Neuronal stem cell (in vitro differentiated cells): ENCODE data around the gene CXCR5.

Source experiments
- DNase-seq: peaks from one replicate; pipeline ENCODE4 v3.0.0-alpha.2; 2013; ENCODE audit warnings: low spot score
- H2AFZ ChIP-seq: one replicate; pipeline ENCODE4 v1.6.1; 2013; ENCODE audit warnings: mild to moderate bottlenecking, low read length, inconsistent platforms
- H2AK5ac ChIP-seq: 2 replicates; pipeline ENCODE4 v1.6.1; 2013; ENCODE audit warnings: low read depth, mild to moderate bottlenecking, inconsistent platforms, low read length, moderate library complexity, mixed read lengths
- H2BK120ac ChIP-seq: 2 replicates; pipeline ENCODE4 v1.6.1; 2013; ENCODE audit warnings: low read depth, mild to moderate bottlenecking, inconsistent platforms, low read length, moderate library complexity, mixed read lengths
- H2BK12ac ChIP-seq: one replicate; pipeline ENCODE4 v1.6.1; 2013; ENCODE audit warnings: low read length, inconsistent platforms
- H2BK15ac ChIP-seq: 2 replicates; pipeline ENCODE4 v1.6.1; 2013; ENCODE audit warnings: mild to moderate bottlenecking, low read length, inconsistent platforms, mixed read lengths
- H2BK5ac ChIP-seq: one replicate; pipeline ENCODE4 v1.6.1; 2013; ENCODE audit warnings: inconsistent platforms, mild to moderate bottlenecking, low read length, moderate library complexity
- H3K14ac ChIP-seq: one replicate; pipeline ENCODE4 v1.6.1; 2013; ENCODE audit warnings: low read length, inconsistent platforms
- H3K18ac ChIP-seq: 2 replicates; pipeline ENCODE4 v1.6.1; 2013; ENCODE audit warnings: low read length, inconsistent platforms
- H3K23ac ChIP-seq: 2 replicates; pipeline ENCODE4 v1.6.1; 2013; ENCODE audit warnings: low read depth, mild to moderate bottlenecking, mixed read lengths, low read length, inconsistent platforms; ENCODE audit not compliant: poor library complexity
- H3K27ac ChIP-seq: replicated peaks from 3 replicates; pipeline ENCODE4 v1.5.1; 2013; ENCODE audit warnings: low read length, inconsistent platforms
- H3K27me3 ChIP-seq, 3 experiments: 2 replicates each; pipeline ENCODE4 v1.6.1; 2013; ENCODE audit warnings: low read length in 3 of 3, mild to moderate bottlenecking in 2 of 3, inconsistent platforms in 1 of 3, low read depth in 1 of 3, mixed read lengths in 1 of 3, moderate library complexity in 1 of 3; ENCODE audit not compliant: control insufficient read depth in 3 of 3, insufficient read depth in 3 of 3
- H3K36me3 ChIP-seq, 2 donors: replicated peaks in 1 of 2; 2 replicates each; pipeline ENCODE4 v1.6.1; 2013; ENCODE audit warnings: low read length in 2 of 2; ENCODE audit not compliant: control insufficient read depth in 2 of 2, insufficient read depth in 2 of 2
- H3K4ac ChIP-seq: 2 replicates; pipeline ENCODE4 v1.6.1; 2013; ENCODE audit warnings: inconsistent platforms, mild to moderate bottlenecking, low read length, moderate library complexity
- H3K4me1 ChIP-seq, 2 donors: 1 replicate in 1 of 2; 2 replicates in 1 of 2; pipeline ENCODE4 v1.6.1; 2013; ENCODE audit warnings: low read length in 2 of 2, low read depth in 1 of 2; ENCODE audit not compliant: control insufficient read depth in 2 of 2, insufficient read depth in 1 of 2
- H3K4me2 ChIP-seq: one replicate; pipeline ENCODE4 v1.6.1; 2013; ENCODE audit warnings: mild to moderate bottlenecking, low read length, inconsistent platforms; ENCODE audit not compliant: insufficient read depth, poor library complexity, severe bottlenecking
- H3K4me3 ChIP-seq, 2 donors: 2 replicates each; pipeline ENCODE4 v1.5.1; 2013; ENCODE audit warnings: low read length in 2 of 2, mild to moderate bottlenecking in 2 of 2, inconsistent platforms in 1 of 2, moderate library complexity in 1 of 2
- H3K79me1 ChIP-seq: one replicate; pipeline ENCODE4 v1.6.1; 2013; ENCODE audit warnings: low read depth, mild to moderate bottlenecking, inconsistent platforms, low read length, moderate library complexity
- H3K9ac ChIP-seq: one replicate; pipeline ENCODE4 v1.6.1; 2013; ENCODE audit warnings: mild to moderate bottlenecking, low read depth, low read length, inconsistent platforms; ENCODE audit not compliant: poor library complexity
- H3K9me3 ChIP-seq, 2 donors: replicated peaks in 1 of 2; 2 replicates each; pipeline versions ENCODE3 to v1.6.1; 2013; ENCODE audit warnings: low read length in 2 of 2, mild to moderate bottlenecking in 2 of 2, inconsistent platforms in 1 of 2, low read depth in 1 of 2, mixed read lengths in 1 of 2, moderate library complexity in 1 of 2; ENCODE audit not compliant: control insufficient read depth in 2 of 2, insufficient read depth in 1 of 2
- H4K8ac ChIP-seq: one replicate; pipeline ENCODE4 v1.6.1; 2013; ENCODE audit warnings: low read depth, mild to moderate bottlenecking, inconsistent platforms, low read length, moderate library complexity
- H4K91ac ChIP-seq: one replicate; pipeline ENCODE4 v1.6.1; 2013; ENCODE audit warnings: low read length, low read depth, mild to moderate bottlenecking, inconsistent platforms; ENCODE audit not compliant: poor library complexity
- WGBS, 2 donors: extraction: QIAGEN DNeasy Blood & Tissue Kit; methylation state at CpG; one replicate each; pipeline ENCODE4 v1.1.7; 2013; ENCODE audit warnings: missing lambda C conversion rate in 2 of 2, mixed read lengths in 1 of 2; ENCODE audit not compliant: insufficient read length in 2 of 2, insufficient replicate concordance in 1 of 2; ENCODE audit errors: extremely low coverage in 2 of 2; 5-methylcytosine and 5-hydroxymethylcytosine counted together

The CXCR5 gene

DNA sequence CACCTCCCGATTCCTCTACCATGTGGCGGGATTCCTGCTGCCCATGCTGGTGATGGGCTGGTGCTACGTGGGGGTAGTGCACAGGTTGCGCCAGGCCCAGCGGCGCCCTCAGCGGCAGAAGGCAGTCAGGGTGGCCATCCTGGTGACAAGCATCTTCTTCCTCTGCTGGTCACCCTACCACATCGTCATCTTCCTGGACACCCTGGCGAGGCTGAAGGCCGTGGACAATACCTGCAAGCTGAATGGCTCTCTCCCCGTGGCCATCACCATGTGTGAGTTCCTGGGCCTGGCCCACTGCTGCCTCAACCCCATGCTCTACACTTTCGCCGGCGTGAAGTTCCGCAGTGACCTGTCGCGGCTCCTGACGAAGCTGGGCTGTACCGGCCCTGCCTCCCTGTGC, 10.5 kb downstream of the CXCR5 start:
- no peak overlapping the region for H3K23ac ChIP-seq
- no peak overlapping the region for H2BK5ac ChIP-seq

GRCh38 chr11:118895093-118896039, 11.7 kb downstream of the CXCR5 start:
- H3K27ac ChIP-seq = no peak overlapping the region
- no CpG with 5 or more reads among the region's 26 CpGs for WGBS, 2 donors

More for the DNA sequence above, 10.5 kb downstream of the CXCR5 start:
- DNase-seq = no peak
- H3K14ac ChIP-seq = no peak overlapping the region
- H3K27me3 ChIP-seq = peaks cover 0 to 8% (median 1%) of the 10 kb centered on the region in 3 experiments
- no peak overlapping the region for H2BK12ac ChIP-seq
- peak overlapping the region in 1 of 2 donors; percentile 29 for H3K4me3 ChIP-seq
- peaks cover 0 to 4% of the 10 kb centered on the region in 2 donors for H3K4me1 ChIP-seq
- H2BK15ac ChIP-seq = no peak overlapping the region
- no peak overlapping the region for H4K91ac ChIP-seq
- H3K27ac ChIP-seq = no peak overlapping the region
- no peak overlapping the region for H2AFZ ChIP-seq
- WGBS, 2 donors = no CpG with 5 or more reads among the region's 19 CpGs
- no peak overlapping the region for H3K18ac ChIP-seq
- no peak overlapping the region for H2BK120ac ChIP-seq
- no peaks in the 10 kb centered on the region for H3K79me1 ChIP-seq
- no peak overlapping the region for H3K4me2 ChIP-seq
- H3K4ac ChIP-seq = no peak overlapping the region
- H2AK5ac ChIP-seq = no peak overlapping the region
- H3K9me3 ChIP-seq = no peaks in the 10 kb centered on the region
- H3K9ac ChIP-seq = no peak overlapping the region
- no peak overlapping the region for H4K8ac ChIP-seq
- peaks cover 5 to 6% of the 10 kb centered on the region in 2 donors for H3K36me3 ChIP-seq

GRCh38 chr11:118896472-118896913, 12.8 kb downstream of the CXCR5 start:
- DNase-seq = no peak
- Histone ChIP-seq H3K27me3 (peaks cover 0 to 1% (median 0%) of the 10 kb centered on the region in 3 experiments), H2AK5ac (peak overlapping the region; percentile 13), H2BK5ac (no peak overlapping the region), H3K4ac (no peak overlapping the region), H3K4me2 (no peak overlapping the region), H2AFZ (no peak overlapping the region), H3K9me3 (no peaks in the 10 kb centered on the region), H3K79me1 (peaks cover 2% of the 10 kb centered on the region), H3K4me3 (no peak overlapping the region), H4K8ac (no peak overlapping the region), H3K4me1 (peaks cover 0 to 4% of the 10 kb centered on the region in 2 donors), H3K18ac (no peak overlapping the region), H4K91ac (no peak overlapping the region), H2BK12ac (no peak overlapping the region), H3K36me3 (peaks cover 24 to 26% of the 10 kb centered on the region in 2 donors), H3K14ac (no peak overlapping the region), H3K9ac (peak overlapping the region; percentile 17), H2BK120ac (no peak overlapping the region), H3K27ac (no peak overlapping the region), H3K23ac (peak overlapping the region; percentile 65), H2BK15ac (no peak overlapping the region)
- no CpG with 5 or more reads among the region's 10 CpGs for whole genome bisulfite sequencing, 2 donors

More at GRCh38 chr11:118895093-118896039, 11.7 kb downstream of the CXCR5 start:
- Histone ChIP-seq H2BK120ac (no peak overlapping the region), H3K9me3 (no peaks in the 10 kb centered on the region), H4K91ac (no peak overlapping the region), H3K4me3 (no peak overlapping the region), H2AFZ (no peak overlapping the region), H3K4ac (no peak overlapping the region), H4K8ac (no peak overlapping the region), H3K4me2 (no peak overlapping the region), H2AK5ac (no peak overlapping the region), H3K9ac (no peak overlapping the region), H3K4me1 (peaks cover 0 to 4% of the 10 kb centered on the region in 2 donors), H2BK5ac (no peak overlapping the region), H3K36me3 (peaks cover 13 to 15% of the 10 kb centered on the region in 2 donors), H3K23ac (no peak overlapping the region), H2BK12ac (peak overlapping the region; percentile 5), H2BK15ac (no peak overlapping the region), H3K27me3 (peaks cover 0 to 1% (median 0%) of the 10 kb centered on the region in 3 experiments), H3K14ac (no peak overlapping the region), H3K79me1 (no peaks in the 10 kb centered on the region), H3K18ac (no peak overlapping the region)
- no peak for DNase-seq

GRCh38 chr11:118896921-118897591, 13.4 kb downstream of the CXCR5 start:
- Histone ChIP-seq H3K36me3 (peaks cover 27 to 32% of the 10 kb centered on the region in 2 donors), H2AFZ (no peak overlapping the region), H4K8ac (no peak overlapping the region), H2BK15ac (no peak overlapping the region), H2BK12ac (no peak overlapping the region), H3K18ac (no peak overlapping the region), H3K4me2 (no peak overlapping the region), H4K91ac (no peak overlapping the region), H3K23ac (no peak overlapping the region), H3K4me1 (peaks cover 0 to 4% of the 10 kb centered on the region in 2 donors), H2BK5ac (no peak overlapping the region), H3K14ac (no peak overlapping the region), H3K9ac (no peak overlapping the region), H3K27ac (no peak overlapping the region), H3K9me3 (no peaks in the 10 kb centered on the region), H3K4me3 (no peak overlapping the region), H2BK120ac (no peak overlapping the region), H3K4ac (no peak overlapping the region), H3K27me3 (peaks cover 0 to 1% (median 0%) of the 10 kb centered on the region in 3 experiments), H2AK5ac (peak overlapping the region; percentile 13), H3K79me1 (peaks cover 3% of the 10 kb centered on the region)
- no CpG with 5 or more reads among the region's 12 CpGs for WGBS, 2 donors
- DNase-seq = no peak
